Activated CD8-positive, alpha-beta memory T cell treated with anti-CD3 and anti-CD28 coated beads, Interleukin-2, amount 10 ng/mL, durations not matched to agents 7 days and 5 days (primary cell): ENCODE results near the gene MRPS23. TPM values are rescaled to one million over a fixed set of nuclear protein-coding genes. Genes with fewer than 3 reads are reported as not detected.
A peak's percentile ranks its signal among the peaks of the same experiment; 100 is the strongest.

Source experiments
- ATAC-seq: fragments of 150-1000 bp; cut with Tn5 transposase; one replicate; pipeline ENCODE4 v1.10.0; 2021; ENCODE audit warnings: moderate library complexity
- CTCF ChIA-PET: fragments of 350-600 bp; sonication (Branson Sonifier 250); formaldehyde crosslinking; loops from one replicate; lab custom pipeline; 2021; ENCODE audit warnings: antibody characterized with exemption; lab: Charles Lee
- DNase-seq: peaks from one replicate; pipeline ENCODE4 v3.0.0-alpha.2; 2020
- H3K27ac Mint-ChIP-seq: one replicate; pipeline ENCODE4 v1.8.0; 2021; ENCODE audit warnings: mild to moderate bottlenecking, mixed read lengths
- H3K27me3 Mint-ChIP-seq: one replicate; pipeline ENCODE4 v1.8.0; 2021; ENCODE audit warnings: mixed read lengths
- H3K36me3 Mint-ChIP-seq: one replicate; pipeline ENCODE4 v1.8.0; 2021; ENCODE audit warnings: mild to moderate bottlenecking, mixed read lengths
- H3K4me1 Mint-ChIP-seq: one replicate; pipeline ENCODE4 v1.8.0; 2021; ENCODE audit warnings: mixed read lengths
- H3K4me3 Mint-ChIP-seq: one replicate; pipeline ENCODE4 v1.8.0; 2021; ENCODE audit warnings: mild to moderate bottlenecking, moderate library complexity, mixed read lengths
- H3K9me3 Mint-ChIP-seq: one replicate; pipeline ENCODE4 v1.8.0; 2022; ENCODE audit warnings: low read depth, mixed read lengths
- total RNA-seq, 2 experiments: library from RNA; stranded (reverse); gene quantifications; one replicate each; pipeline ENCODE4 v1.2.3, GENCODE V29; 2021

The MRPS23 gene
- total RNA-seq = 10 to 100 TPM; 39.4 to 49.4 TPM

GRCh38 chr17:57849874-57850754, at the start of gene MRPS23:
MRPS23 (minus strand) TSS chr17:57850044; CDS start chr17:57850010, 34 bp downstream.
- Mint-ChIP-seq H3K4me3 (peak within 1 kb of the TSS; percentile 97), H3K36me3 (peaks cover 17% of the 10 kb centered on the region), H3K27me3 (no peaks in the 10 kb centered on the region), H3K9me3 (no peaks in the 10 kb centered on the region), H3K27ac (peak within 1 kb of the TSS; percentile 100), H3K4me1 (peaks cover 37% of the 10 kb centered on the region)
- DNase-seq (peak; percentile 99), ATAC-seq (peak; percentile 93)
- CTCF ChIA-PET = interaction anchor here (0.8 to 4.5 kb wide), 8 partner anchors 10 to 607 kb away, joined by 3 to 37 read pairs (median 4); partner anchors contain the start of gene SRSF1

GRCh38 chr17:57899391-57899790, 49.5 kb upstream of the MRPS23 start:
- peak; percentile 30 for ATAC-seq
- Mint-ChIP-seq H3K27ac (no peak overlapping the region), H3K4me1 (peaks cover 29% of the 10 kb centered on the region)

GRCh38 chr17:57898487-57899311, 48.9 kb upstream of the MRPS23 start:
- no peak overlapping the region for H3K4me3 Mint-ChIP-seq
- no peaks in the 10 kb centered on the region for H3K27me3 Mint-ChIP-seq
- peaks cover 28% of the 10 kb centered on the region for H3K4me1 Mint-ChIP-seq
- DNase-seq = no peak
- no peaks in the 10 kb centered on the region for H3K36me3 Mint-ChIP-seq
- ATAC-seq = no peak
- CTCF ChIA-PET = interaction anchor here (1.6 to 2.3 kb wide), 3 partner anchors 98 to 274 kb away, joined by 5 to 8 read pairs (median 5); no protein-coding TSS in a partner anchor
- H3K27ac Mint-ChIP-seq = no peak overlapping the region
- H3K9me3 Mint-ChIP-seq = no peaks in the 10 kb centered on the region

More at GRCh38 chr17:57899391-57899790, 49.5 kb upstream of the MRPS23 start:
- no peak overlapping the region for H3K4me3 Mint-ChIP-seq
- H3K27me3 Mint-ChIP-seq = no peaks in the 10 kb centered on the region
- H3K36me3 Mint-ChIP-seq = no peaks in the 10 kb centered on the region
- no peaks in the 10 kb centered on the region for H3K9me3 Mint-ChIP-seq
- CTCF ChIA-PET = interaction anchor here (1.6 to 2.3 kb wide), 3 partner anchors 97 to 273 kb away, joined by 5 to 8 read pairs (median 5); no protein-coding TSS in a partner anchor
- DNase-seq = no peak

- peaks cover 21% of the 10 kb centered on the region for H3K4me1 Mint-ChIP-seq
- no peak for ATAC-seq
- H3K36me3 Mint-ChIP-seq = no peaks in the 10 kb centered on the region
- H3K4me3 Mint-ChIP-seq = no peak overlapping the region
- DNase-seq = no peak
- CTCF ChIA-PET = no interaction called here
- H3K9me3 Mint-ChIP-seq = no peaks in the 10 kb centered on the region
- H3K27me3 Mint-ChIP-seq = peaks cover 5% of the 10 kb centered on the region
- no peak overlapping the region for H3K27ac Mint-ChIP-seq
Observed at GRCh38 chr17:57895382-57896060, 45.7 kb upstream of the MRPS23 start.

GRCh38 chr17:57894848-57895247, 45.0 kb upstream of the MRPS23 start:
- no peak for DNase-seq
- peaks cover 6% of the 10 kb centered on the region for H3K27me3 Mint-ChIP-seq
- peak; percentile 16 for ATAC-seq
- no peak overlapping the region for H3K4me3 Mint-ChIP-seq
- no peak overlapping the region for H3K27ac Mint-ChIP-seq
- H3K9me3 Mint-ChIP-seq = no peaks in the 10 kb centered on the region
- CTCF ChIA-PET = interaction anchor here (3.7 kb wide), 1 partner anchor 106 kb away, joined by 35 read pairs; no protein-coding TSS in a partner anchor
- H3K4me1 Mint-ChIP-seq = peaks cover 19% of the 10 kb centered on the region
- no peaks in the 10 kb centered on the region for H3K36me3 Mint-ChIP-seq

GRCh38 chr17:57892820-57893595, 43.2 kb upstream of the MRPS23 start:
- Mint-ChIP-seq H3K4me1 (peaks cover 13% of the 10 kb centered on the region), H3K27ac (no peak overlapping the region), H3K36me3 (no peaks in the 10 kb centered on the region), H3K27me3 (peaks cover 11% of the 10 kb centered on the region), H3K9me3 (no peaks in the 10 kb centered on the region), H3K4me3 (no peak overlapping the region)
- ATAC-seq = no peak
- CTCF ChIA-PET = interaction anchor here (0.7 to 3.7 kb wide), 34 partner anchors 10 to 807 kb away, joined by 3 to 35 read pairs (median 4); partner anchors contain the start of genes CUEDC1 and SRSF1
- DNase-seq = no peak

GRCh38 chr17:57892146-57892819, 42.4 kb upstream of the MRPS23 start:
- ATAC-seq (peak; percentile 88), DNase-seq (peak; percentile 85)
- H3K9me3 Mint-ChIP-seq = no peaks in the 10 kb centered on the region
- no peaks in the 10 kb centered on the region for H3K36me3 Mint-ChIP-seq
- peaks cover 11% of the 10 kb centered on the region for H3K27me3 Mint-ChIP-seq
- no peak overlapping the region for H3K4me3 Mint-ChIP-seq
- peaks cover 13% of the 10 kb centered on the region for H3K4me1 Mint-ChIP-seq
- no peak overlapping the region for H3K27ac Mint-ChIP-seq
- CTCF ChIA-PET = interaction anchor here (0.7 to 3.7 kb wide), 32 partner anchors 11 to 320 kb away, joined by 3 to 35 read pairs (median 4); partner anchors contain the start of genes CUEDC1 and SRSF1

GRCh38 chr17:57890857-57891232, 41.0 kb upstream of the MRPS23 start:
- Mint-ChIP-seq H3K4me1 (peaks cover 13% of the 10 kb centered on the region), H3K9me3 (no peaks in the 10 kb centered on the region), H3K27ac (no peak overlapping the region), H3K27me3 (peaks cover 14% of the 10 kb centered on the region), H3K4me3 (no peak overlapping the region), H3K36me3 (no peaks in the 10 kb centered on the region)
- CTCF ChIA-PET = interaction anchor here (1.3 to 2.2 kb wide), 3 partner anchors 56 to 222 kb away, joined by 4 to 6 read pairs (median 5); no protein-coding TSS in a partner anchor
- ATAC-seq = no peak
- no peak for DNase-seq

- no peak for DNase-seq
- no peaks in the 10 kb centered on the region for H3K9me3 Mint-ChIP-seq
- CTCF ChIA-PET = interaction anchor here (1.3 to 2.2 kb wide), 4 partner anchors 57 to 223 kb away, joined by 3 to 6 read pairs (median 4); no protein-coding TSS in a partner anchor
- ATAC-seq = no peak
- H3K36me3 Mint-ChIP-seq = no peaks in the 10 kb centered on the region
- H3K4me1 Mint-ChIP-seq = peaks cover 13% of the 10 kb centered on the region
- peaks cover 14% of the 10 kb centered on the region for H3K27me3 Mint-ChIP-seq
- no peak overlapping the region for H3K27ac Mint-ChIP-seq
- no peak overlapping the region for H3K4me3 Mint-ChIP-seq
Observed at GRCh38 chr17:57889892-57890856, 40.3 kb upstream of the MRPS23 start.

- CTCF ChIA-PET = interaction anchor here (1.5 to 2.2 kb wide), 2 partner anchors 58 to 111 kb away, joined by 3 to 6 read pairs; no protein-coding TSS in a partner anchor
- H3K36me3 Mint-ChIP-seq = no peaks in the 10 kb centered on the region
- no peaks in the 10 kb centered on the region for H3K9me3 Mint-ChIP-seq
- no peak overlapping the region for H3K27ac Mint-ChIP-seq
- no peak overlapping the region for H3K4me3 Mint-ChIP-seq
- H3K4me1 Mint-ChIP-seq = peaks cover 9% of the 10 kb centered on the region
- ATAC-seq = no peak
- no peak for DNase-seq
- H3K27me3 Mint-ChIP-seq = peaks cover 14% of the 10 kb centered on the region
Observed at GRCh38 chr17:57889252-57889651, 39.4 kb upstream of the MRPS23 start.
